Left colon (tissue), 2 donors: ENCODE data around the gene RSRC2. TPM values are rescaled to one million over a fixed set of nuclear protein-coding genes. Genes with fewer than 3 reads are reported as not detected.
"Not testable (repeated sequence)": the region's sequence is repeated elsewhere in the genome, so short reads cannot be mapped to it uniquely, and the experiment has no call there.

Source experiments
- ATAC-seq: fragments of 200-7000 bp; cut with Tn5 transposase; one replicate; pipeline ENCODE4 v1.9.1; 2020; ENCODE audit warnings: mild to moderate bottlenecking, moderate library complexity
- DNase-seq, 2 donors: peaks; one replicate each; pipeline ENCODE4 v3.0.0-alpha.2; 2020
- intact Hi-C, 2 donors: fragments of 100-400 bp; cut with DNase I in 1 of 2; cut with micrococcal nuclease in 1 of 2; formaldehyde crosslinking; loops; one replicate each; pipeline versions ENCODE4 v1.11.2 to v1.14.0; 2022; cut with DNase I, micrococcal nuclease
- total RNA-seq, 2 donors: library from RNA; stranded (reverse); fragmentation: NEBNext Ultra II Directional; extraction: Animal tissue kit (Norgen Biotek cat#: 25700); gene quantifications; one replicate each; pipeline ENCODE4 v1.2.1, GENCODE V29; 2021
- donor health status: DM: no; HTN: no; CAD: no.
- donor health status: DM: yes; HTN: yes; CAD: no.

Gene RSRC2
- total RNA-seq, 2 donors from 2014 or later = 49.4 to 67.4 TPM

DNA sequence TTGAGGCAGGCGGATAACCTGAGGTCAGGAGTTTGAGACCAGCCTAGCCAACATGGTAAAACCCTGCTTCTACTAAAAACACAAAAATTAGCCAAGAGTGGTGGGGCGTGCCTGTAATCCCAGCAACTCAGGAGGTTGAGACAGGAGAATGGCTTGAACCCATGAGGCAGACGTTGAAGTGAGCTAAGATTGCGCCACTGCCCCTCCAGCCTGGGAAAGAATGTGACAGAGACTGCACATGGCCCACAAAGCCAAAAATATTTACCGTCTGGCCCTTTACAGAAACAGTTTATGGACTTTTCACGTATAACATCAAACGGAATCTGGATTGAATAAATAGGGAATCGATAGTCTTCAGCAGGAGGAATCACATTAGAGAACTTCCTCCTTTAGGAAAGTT, 3.5 kb downstream of the RSRC2 start:
- DNase-seq (no peak), ATAC-seq (no peak)
- intact Hi-C loops = no loop called here

DNA sequence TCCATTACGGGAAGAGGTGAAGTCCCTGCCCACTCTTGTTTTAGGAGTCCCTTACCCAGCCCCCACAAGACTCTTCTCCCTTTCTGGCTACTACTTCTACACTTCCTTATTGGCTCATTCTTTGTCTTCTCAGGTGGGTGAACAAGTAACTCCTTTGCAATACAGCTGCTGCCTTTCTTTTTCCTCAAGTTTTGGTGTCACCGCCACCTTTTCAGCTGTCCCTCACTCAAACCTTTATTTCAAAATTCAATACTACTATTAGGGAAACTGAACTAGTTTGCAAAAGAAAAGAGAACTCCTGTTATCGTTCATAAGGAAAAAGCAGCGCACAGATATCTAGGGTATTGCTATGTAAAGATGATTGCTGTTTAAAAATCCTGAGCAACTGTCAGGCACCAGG, 6.1 kb downstream of the RSRC2 start:
- ATAC-seq (no peak), DNase-seq (no peak)
- intact Hi-C loops = no loop called here

DNA sequence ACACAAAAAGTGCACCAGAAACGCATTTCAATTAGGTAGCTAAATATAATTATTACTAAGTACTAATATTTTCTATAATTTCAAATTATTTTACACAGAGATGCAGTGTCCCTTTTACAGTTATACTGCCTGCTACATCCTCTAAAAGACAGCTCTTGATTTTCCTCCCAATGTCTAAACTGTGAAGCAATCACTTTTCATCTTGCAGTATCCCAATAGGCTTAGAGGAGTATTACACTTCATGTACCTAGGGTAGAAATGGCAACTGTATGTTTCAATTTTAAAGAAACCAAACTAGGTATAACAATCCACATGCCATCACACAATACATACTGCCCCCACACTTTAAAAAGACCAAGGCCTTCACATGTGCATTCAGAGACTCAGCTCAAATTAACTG, 7.3 kb downstream of the RSRC2 start:
- no peak for DNase-seq
- ATAC-seq = no peak
- intact Hi-C loops = no loop called here

DNA sequence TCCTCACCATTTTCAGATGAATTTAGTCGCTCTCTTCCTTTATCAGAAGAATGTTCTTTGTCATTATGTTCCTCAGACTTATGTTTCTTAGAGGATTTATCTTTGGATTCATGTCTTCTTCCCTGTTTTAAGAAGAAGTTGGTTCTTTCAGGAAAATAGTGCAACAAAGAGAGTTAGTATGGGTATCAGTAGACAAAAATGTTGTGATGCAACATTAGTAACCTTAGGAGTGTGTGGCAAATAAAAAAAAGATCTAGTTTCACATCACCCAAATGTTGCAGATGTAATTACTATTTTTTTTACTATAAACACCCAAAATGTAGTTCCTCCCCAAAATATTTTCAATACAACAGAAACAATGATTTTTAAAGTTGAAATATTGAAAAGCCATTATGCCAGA, 7.8 kb downstream of the RSRC2 start:
- no peak for ATAC-seq

DNA sequence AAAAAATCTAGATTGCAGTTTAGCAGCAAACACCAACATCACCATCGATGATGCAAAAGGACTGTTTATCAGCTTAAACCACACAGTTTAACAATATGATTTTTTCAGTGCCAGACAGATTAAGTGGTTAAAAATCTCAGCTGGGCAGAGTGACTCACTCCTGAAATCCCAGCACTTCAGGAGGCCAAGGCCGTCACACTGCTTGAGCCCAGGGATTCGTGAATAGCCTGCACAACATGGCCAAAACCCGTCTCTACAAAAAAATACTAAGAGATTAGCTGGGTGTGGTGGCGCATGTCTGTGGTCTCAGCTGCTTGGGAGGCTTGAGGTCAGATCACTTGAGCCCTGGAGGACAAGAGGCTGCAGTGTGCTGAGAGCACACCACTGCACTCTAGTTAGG, 8.9 kb downstream of the RSRC2 start:
- intact Hi-C loops = no loop called here
- ATAC-seq = peak; percentile 13
- no peak for DNase-seq

More for the DNA sequence above, 7.8 kb downstream of the RSRC2 start:
- DNase-seq = no peak
- intact Hi-C loops = no loop called here

DNA sequence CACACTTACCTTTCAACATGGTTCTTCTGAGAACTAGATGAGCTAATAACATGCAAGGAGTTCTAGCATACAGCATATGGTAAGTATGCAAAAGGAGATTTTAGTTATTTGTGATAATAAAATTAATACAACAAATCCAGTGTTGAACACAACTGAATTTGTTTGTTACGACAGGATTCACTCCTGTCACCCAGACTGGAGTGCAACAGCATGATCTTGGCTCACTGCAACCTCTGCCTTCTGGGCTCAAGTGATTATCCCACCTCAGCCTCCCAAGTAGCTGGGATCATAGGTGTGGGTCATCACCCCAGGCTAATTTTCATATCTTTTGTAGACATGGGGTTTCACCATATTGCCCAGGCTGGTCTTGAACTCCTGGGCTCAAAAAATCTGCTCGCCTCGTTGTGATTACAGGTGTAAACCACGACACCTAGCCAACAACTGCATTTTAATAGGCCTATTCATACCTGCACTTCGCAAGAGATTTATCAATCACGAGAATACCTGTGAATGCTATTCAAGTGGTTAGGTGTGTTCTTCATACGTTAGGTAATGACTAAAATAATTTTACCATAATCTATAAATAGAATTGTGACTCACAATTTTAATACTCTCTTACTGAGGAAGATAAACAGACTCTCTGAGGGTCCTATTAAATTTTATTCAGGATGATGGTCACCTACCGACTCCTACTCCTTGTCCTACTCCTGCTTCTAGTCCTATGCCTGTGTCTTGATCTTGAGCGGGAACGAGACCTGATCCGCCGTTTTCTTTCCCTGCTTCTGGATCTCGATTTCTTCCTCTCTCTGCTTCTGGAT, 10.0 kb downstream of the RSRC2 start:
- ATAC-seq = no peak
- intact Hi-C loops = no loop called here
- no peak for DNase-seq

DNA sequence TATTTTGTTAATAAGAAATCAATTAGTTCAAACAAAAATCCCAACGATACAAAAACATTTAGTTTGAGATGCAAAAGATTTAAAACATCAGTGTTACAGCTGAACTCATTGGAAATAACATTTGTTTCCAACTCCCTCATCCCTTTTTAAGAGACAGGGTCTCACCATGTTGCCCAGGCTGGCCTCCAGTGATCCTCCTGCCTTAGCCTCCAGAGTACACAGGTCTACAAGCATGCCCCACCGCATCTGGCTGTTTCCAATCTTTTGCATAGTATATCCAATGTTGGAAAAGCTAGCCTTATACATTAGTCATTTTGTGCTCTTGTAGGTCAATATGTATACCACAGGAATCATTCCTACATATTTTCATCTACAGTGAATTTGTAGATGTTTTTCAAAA, 11.5 kb downstream of the RSRC2 start:
- intact Hi-C loops = no loop called here
- DNase-seq (no peak), ATAC-seq (no peak)

DNA sequence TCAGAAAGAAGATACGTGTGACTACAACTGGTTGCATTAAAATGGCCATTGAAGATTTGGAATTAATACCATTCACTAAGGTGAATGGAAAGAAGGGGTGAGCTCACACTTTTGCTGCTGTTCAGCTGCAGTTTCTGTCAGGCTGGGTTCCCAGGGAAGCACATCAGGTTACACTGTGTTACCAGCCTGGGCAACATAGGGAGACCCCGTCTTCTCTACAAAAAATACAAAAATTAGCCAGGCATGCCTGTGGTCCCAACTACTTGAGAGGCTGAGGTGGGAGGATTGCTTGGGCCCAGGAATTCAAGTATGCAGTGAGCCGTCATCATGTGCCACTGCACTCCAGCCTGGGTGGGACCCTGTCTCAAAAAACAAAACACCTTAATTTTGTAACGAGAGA, 13.1 kb downstream of the RSRC2 start:
- DNase-seq = no peak
- intact Hi-C loops = no loop called here
- ATAC-seq = no peak

DNA sequence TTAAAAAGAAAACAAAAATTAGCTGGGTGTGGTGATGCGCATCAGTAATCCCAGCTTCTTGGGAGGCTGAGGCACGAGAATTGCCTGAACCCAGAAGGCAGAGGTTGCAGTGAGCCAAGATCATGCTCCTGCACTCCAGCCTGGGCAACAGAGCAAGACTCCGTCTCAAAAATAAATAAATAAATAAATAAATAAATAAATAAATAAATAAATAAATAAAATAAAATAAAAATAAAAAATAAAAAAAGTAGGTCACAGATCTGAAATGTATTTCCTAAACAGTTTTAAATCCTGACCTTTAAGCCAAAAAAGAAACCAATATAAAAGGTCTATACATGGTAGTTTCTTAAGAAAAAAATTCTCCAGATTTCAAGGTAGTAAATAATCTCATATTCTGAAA, 13.7 kb downstream of the RSRC2 start:
- intact Hi-C loops, ATAC-seq, DNase-seq: not testable (repeated sequence)

DNA sequence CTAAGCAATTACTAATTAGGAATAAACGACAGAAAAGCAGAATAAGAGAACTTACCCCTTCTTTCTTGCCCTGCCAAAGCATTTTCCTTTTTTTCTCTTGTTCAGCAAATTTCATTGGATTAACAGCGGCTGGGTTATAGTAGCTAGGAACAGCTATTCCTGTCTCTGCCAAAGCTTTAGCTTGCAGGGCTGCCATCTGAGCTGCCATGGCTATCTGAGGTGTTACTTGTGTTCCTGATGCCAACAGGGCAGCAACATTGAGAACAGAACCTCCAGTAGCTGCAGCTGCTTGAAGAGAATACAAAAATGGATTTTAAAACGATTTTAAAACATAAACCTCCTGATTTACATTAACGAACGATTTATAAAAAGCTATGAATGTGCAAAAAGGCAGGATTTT, 18.6 kb downstream of the RSRC2 start:
- no peak for DNase-seq
- no peak for ATAC-seq
- intact Hi-C loops = no loop called here

DNA sequence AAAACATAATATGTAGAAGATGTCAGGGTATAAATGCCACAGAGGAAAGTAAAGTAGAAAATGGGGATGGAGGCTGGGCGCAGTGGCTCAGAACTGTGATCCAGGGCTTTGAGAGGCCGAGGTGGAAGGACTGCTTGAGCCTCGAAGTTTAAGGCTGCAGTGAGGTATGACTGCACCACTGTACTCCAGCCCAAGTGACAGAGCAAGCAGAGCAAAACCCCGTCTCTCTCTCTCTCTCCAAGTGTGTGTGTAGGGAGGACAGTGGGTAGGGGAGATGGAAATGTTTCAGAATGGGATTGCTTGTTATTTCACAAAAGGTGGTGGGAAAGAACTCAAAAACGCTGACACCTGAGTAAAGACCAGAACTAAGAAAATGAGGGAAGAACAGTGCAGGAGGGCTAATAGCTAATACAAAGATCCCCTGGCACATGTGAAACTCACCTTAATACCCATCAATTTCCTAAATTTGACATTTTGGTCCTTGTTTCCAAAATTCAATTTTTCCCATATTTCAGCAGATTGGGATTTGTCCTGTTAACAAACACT, 20.3 kb downstream of the RSRC2 start:
- intact Hi-C loops = no loop called here
- ATAC-seq = no peak

DNA sequence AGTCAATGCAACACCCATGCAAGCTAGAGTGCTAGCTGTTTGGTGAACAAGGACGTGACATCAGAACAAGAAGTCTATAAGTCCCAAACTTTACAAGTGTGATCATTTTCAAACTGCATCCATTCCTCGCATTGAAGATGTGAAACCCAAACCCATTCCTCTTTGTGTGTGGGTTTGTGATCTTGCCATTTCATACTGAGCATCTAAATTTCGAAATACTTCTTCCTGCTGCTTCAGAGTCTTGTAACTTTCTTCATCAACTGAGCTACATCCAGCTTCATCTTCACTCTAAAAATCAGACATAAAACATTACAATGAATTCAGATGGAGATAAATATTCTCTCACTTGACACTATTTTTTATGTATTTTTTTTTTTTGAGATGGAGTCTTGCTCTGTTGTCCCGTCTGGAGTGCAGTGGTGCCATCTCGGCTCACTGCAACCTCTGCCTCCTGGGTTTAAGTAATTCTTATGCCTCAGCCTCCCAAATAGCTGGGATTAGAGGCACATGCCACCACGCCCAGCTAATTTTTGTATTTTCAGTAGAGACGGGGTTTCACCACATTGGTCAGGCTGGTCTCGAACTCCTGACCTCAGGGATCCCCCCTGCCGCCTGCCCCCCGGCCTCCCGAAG, 21.2 kb downstream of the RSRC2 start:
- ATAC-seq (no peak), DNase-seq (no peak)
- intact Hi-C loops = no loop called here

More for the DNA sequence above, 20.3 kb downstream of the RSRC2 start:
- DNase-seq = no peak

DNA sequence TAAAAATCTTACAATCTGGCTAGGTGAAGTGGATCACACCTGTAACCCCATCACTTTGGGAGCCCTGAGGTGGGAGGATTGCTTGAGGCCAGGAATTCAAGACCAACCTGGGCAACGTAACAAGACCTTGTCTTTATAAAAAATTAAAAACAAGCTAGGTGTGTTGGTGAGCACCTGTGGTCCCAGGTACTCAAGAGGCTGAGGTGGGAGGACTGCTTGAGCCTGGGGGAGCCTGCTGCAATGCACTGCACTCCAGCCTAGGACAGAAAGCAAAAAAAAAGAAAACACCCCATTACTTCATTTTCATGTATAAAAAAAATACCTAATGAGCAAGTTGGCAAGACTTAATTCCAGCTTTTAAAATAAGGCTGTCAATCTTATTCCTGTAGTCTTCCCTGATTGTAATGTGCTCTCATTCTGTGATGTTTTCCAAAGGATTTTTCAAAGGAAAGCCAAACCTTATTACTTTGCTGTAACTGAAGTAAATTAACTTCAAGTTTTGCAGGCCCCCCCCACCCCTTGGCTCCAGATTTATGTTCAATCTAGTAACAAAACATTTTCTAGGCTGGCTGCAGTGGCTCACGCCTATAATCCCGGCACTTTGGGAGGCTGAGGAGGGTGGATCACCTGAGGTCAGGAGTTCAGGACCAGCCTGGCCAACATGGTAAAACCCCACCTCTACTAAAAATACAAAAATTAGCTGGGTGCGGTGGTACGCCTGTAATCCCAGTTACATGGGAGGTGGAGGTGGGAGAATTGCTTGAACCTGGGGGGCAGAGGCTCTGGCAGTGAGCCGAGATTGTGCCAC, 22.7 kb downstream of the RSRC2 start:
- ATAC-seq = no peak
- intact Hi-C loops = no loop called here
- DNase-seq = no peak

DNA sequence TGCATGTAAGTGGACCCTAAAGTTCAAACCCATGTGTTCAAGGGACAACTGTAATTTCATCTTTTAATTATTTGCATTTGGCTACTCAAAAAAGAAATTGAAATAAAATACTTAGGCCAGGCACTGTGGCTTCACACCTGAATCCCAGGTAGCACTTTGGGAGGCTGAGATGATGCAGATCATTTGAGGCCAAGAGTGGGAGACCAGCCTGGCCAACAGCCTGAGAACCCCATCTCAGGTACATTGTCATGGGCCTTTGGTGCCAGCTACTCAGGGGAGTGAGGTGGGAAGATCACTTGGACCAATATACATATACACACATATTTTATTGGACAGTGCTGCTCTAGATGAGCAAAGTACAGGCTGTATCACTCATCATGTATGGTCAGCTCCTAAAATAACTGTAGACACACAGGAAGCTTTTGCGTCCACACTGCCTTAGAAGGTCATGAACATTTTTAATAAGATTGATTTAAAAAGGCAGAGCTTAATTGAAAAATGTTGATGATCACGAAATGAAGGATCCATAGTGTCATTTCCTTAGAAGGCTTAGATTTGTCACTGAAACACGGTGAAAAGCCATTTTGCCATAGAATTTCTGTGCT, 23.5 kb downstream of the RSRC2 start:
- no peak for DNase-seq
- no peak for ATAC-seq
- intact Hi-C loops = no loop called here

DNA sequence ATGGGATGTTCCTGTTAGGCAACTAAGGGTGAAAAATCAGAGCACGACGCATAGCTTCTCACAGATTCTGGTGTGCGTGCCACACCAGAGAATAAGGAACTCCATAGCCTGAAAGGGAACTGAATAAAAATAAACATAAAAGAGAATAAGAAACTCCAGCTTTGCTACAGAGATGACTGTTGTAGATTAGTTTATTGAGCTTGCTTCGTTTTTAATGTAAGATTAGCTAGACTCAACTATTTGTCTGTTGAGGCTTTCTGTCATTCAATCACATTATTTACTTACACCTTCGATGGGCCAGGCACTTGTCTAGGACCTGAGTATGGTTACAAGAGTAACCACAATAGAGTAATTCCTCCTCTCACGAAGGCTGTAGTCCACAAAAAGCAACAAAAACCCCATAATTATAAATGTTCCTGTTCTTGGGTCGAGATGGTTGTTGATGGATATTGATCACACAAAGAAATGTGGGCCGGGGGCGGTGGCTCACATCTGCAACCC, 25.2 kb downstream of the RSRC2 start:
- DNase-seq = no peak
- ATAC-seq = no peak
- intact Hi-C loops = no loop called here

DNA sequence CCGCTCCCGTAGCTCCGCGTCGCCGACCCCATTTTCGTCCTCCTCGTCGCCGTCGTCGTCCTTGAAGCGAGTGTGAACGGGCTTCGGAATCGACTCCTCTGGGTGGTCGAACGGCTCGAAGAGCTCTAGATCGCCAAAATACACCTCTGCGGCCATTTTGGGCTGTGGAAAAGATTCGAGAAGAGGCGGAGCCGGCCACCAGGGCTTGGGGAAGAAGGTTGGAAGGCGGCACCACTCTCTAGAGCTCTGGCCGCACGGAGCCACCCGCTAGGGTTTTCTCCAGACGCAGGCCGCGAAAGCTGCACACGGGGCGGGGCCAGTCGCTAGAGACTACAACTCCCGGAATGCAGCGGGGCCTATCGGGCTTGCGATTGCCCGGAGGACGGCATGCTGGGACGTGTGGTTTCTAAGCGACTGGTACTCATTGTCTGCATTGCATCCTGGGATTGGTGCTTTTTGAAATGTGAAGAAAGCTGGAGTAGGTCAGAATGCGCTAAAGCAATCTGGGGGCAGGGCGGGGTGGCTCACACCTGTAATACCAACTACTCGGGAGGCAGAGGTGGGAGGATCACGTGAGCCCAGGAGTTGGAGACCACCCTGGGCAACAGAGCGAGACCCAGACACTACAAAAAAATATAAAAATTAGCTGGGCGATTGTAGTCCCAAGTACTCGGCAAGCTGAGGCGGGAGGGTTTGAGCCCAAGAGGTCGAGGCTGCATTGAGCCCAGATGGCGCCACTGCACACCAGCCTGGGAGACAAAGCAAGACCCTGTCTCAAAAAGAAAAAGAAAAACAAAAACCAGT, 25.8 kb downstream of the RSRC2 start, which contains the start of gene ZCCHC8:
Gene ZCCHC8 (minus strand): TSS at position 248 of the 804 bp plus-strand sequence. CDS start 92 bp downstream, at position 156.
- peak; percentile 98 for DNase-seq
- ATAC-seq = peak; percentile 95
- intact Hi-C loops = no loop called here

DNA sequence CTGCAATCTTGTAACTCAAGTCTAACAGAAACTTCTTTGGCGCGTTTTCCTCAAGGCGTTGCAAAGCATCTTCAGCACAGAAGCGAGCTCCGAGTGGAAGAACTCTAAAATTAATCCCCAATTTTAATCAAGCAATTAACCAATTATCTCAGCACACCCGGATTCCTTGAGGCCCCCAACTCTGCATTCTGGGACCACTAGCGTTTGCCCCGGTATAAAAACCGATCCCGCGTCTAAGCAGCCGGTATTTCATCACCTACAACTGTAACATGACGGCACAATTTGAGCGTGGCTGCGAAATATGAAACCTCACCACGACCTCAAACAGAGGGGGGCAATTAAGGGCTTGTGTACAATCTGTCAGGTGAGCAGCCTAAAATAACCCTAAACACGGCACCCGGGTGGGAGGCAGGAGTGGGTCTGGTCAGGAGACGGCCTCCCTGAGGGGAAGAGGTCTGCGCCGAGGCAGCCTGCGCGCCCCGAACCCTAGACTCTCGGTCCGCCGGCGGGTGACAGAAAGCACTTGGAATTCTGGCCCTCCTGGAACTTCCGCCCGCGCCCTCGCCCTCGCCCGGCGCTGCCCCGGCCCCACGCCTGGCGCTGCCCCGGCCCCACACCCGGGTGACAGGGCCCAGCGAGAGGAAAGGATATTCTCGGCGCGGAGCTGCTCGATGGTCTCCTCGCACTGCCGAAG, 26.6 kb downstream of the RSRC2 start:
- peak; percentile 59 to 72 for DNase-seq
- peak; percentile 72 for ATAC-seq
- intact Hi-C loops = no loop called here
